ENCODE measurements around the gene NDUFB2. TPM values are rescaled to one million over a fixed set of nuclear protein-coding genes. Genes with fewer than 3 reads are reported as not detected.

The NDUFB2 gene
- total and polyA plus RNA-seq, 2 of the 13 experiments (the other 11 are each of a cell fraction or from before 2014, with no cell fraction given), result 206 to 221 TPM

DNA sequence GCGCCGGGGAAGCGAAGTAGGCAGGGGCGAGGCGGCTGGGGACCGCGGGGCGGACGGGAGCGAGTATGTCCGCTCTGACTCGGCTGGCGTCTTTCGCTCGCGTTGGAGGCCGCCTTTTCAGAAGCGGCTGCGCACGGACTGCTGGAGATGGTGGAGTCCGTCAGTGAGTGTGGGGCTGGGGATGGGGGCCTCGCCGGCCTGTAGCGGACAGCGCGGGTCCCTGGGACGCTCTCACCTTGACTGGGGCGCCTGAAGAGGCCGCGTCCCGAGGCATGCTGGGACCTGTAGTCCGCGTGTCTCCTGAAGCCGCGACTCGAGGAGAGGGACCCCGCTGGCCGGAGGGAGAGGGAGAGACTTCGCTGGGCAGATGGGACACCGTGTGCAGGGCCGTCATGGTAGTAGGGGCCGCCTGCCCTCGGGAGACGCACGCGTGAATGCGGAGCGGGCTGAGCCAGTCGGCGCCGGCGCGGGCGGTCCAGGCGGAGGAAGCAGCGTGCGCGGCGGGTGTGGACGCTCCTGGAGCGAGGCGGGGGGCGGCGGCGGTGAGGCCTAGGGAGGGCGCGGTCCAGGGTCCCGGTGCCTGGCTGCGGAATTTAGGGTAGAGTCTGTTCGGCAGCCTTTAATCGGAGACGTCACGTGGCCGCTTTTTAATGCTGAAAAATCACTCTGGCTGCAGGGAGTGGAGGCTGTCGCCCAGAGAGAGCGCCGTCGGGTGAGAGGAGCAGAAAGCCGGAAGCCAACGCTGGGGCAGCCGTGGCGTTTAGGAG, at the start of gene NDUFB2 (continued):
- TF ChIP-seq, protein P1, sequence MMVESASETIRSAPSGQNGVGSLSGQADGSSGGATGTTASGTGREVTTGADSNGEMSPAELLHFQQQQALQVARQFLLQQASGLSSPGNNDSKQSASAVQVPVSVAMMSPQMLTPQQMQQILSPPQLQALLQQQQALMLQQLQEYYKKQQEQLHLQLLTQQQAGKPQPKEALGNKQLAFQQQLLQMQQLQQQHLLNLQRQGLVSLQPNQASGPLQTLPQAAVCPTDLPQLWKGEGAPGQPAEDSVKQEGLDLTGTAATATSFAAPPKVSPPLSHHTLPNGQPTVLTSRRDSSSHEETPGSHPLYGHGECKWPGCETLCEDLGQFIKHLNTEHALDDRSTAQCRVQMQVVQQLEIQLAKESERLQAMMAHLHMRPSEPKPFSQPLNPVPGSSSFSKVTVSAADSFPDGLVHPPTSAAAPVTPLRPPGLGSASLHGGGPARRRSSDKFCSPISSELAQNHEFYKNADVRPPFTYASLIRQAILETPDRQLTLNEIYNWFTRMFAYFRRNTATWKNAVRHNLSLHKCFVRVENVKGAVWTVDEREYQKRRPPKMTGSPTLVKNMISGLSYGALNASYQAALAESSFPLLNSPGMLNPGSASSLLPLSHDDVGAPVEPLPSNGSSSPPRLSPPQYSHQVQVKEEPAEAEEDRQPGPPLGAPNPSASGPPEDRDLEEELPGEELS (CRISPR knock-in tag; IDR thresholded peaks at IDR 0.05), result peak; percentile 47; the same call in 1 of the 2 replicates
- TF ChIP-seq ZNF589 (CRISPR knock-in tag; conservative IDR thresholded peaks at IDR 0.05) (peak; percentile 89), ZNF205 (CRISPR knock-in tag; IDR thresholded peaks at IDR 0.05) (peak; percentile 88), PHF5A (CRISPR knock-in tag; IDR thresholded peaks at IDR 0.05; ENCODE audit: low read depth, unreplicated experiment) (peak; percentile 58), ZNF607 (CRISPR knock-in tag; IDR thresholded peaks at IDR 0.05; ENCODE audit: borderline replicate concordance) (peak; percentile 79; the same call in 1 of the 2 replicates), FOSL2 (CRISPR knock-in tag; IDR thresholded peaks at IDR 0.05) (peak; percentile 46), RXRB (CRISPR knock-in tag; IDR thresholded peaks at IDR 0.05; ENCODE audit: borderline replicate concordance) (peak; percentile 36), TCF7L2 (IDR thresholded peaks at IDR 0.05; ENCODE audit: low read depth, low read length) (no peak), ZFP41 (CRISPR knock-in tag; IDR thresholded peaks at IDR 0.05; ENCODE audit: borderline replicate concordance) (no peak), NFE2 (CRISPR knock-in tag; IDR thresholded peaks at IDR 0.05) (no peak), ZMYM4 (CRISPR knock-in tag; IDR thresholded peaks at IDR 0.05) (peak; percentile 46; the same call in 1 of the 2 replicates), PPARG (CRISPR knock-in tag; conservative IDR thresholded peaks at IDR 0.05) (no peak; the same call in 1 of the 2 replicates)
- TF ChIP-seq, protein P2, sequence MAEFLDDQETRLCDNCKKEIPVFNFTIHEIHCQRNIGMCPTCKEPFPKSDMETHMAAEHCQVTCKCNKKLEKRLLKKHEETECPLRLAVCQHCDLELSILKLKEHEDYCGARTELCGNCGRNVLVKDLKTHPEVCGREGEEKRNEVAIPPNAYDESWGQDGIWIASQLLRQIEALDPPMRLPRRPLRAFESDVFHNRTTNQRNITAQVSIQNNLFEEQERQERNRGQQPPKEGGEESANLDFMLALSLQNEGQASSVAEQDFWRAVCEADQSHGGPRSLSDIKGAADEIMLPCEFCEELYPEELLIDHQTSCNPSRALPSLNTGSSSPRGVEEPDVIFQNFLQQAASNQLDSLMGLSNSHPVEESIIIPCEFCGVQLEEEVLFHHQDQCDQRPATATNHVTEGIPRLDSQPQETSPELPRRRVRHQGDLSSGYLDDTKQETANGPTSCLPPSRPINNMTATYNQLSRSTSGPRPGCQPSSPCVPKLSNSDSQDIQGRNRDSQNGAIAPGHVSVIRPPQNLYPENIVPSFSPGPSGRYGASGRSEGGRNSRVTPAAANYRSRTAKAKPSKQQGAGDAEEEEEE (CRISPR knock-in tag; IDR thresholded peaks at IDR 0.05; ENCODE audit: borderline replicate concordance), result no peak
- TF ChIP-seq, protein P3, sequence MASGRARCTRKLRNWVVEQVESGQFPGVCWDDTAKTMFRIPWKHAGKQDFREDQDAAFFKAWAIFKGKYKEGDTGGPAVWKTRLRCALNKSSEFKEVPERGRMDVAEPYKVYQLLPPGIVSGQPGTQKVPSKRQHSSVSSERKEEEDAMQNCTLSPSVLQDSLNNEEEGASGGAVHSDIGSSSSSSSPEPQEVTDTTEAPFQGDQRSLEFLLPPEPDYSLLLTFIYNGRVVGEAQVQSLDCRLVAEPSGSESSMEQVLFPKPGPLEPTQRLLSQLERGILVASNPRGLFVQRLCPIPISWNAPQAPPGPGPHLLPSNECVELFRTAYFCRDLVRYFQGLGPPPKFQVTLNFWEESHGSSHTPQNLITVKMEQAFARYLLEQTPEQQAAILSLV (CRISPR knock-in tag; IDR thresholded peaks at IDR 0.05; ENCODE audit: borderline replicate concordance), result peak; percentile 52; the same call in 1 of the 2 replicates
- TF ChIP-seq, protein P4, sequence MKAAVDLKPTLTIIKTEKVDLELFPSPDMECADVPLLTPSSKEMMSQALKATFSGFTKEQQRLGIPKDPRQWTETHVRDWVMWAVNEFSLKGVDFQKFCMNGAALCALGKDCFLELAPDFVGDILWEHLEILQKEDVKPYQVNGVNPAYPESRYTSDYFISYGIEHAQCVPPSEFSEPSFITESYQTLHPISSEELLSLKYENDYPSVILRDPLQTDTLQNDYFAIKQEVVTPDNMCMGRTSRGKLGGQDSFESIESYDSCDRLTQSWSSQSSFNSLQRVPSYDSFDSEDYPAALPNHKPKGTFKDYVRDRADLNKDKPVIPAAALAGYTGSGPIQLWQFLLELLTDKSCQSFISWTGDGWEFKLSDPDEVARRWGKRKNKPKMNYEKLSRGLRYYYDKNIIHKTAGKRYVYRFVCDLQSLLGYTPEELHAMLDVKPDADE (CRISPR knock-in tag; IDR thresholded peaks at IDR 0.05), result peak; percentile 61; the same call in 1 of the 2 replicates
- TF ChIP-seq, protein P5, sequence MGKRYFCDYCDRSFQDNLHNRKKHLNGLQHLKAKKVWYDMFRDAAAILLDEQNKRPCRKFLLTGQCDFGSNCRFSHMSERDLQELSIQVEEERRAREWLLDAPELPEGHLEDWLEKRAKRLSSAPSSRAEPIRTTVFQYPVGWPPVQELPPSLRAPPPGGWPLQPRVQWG (CRISPR knock-in tag; IDR thresholded peaks at IDR 0.05; ENCODE audit: borderline replicate concordance, low read depth), result no peak
- TF ChIP-seq, protein P6, sequence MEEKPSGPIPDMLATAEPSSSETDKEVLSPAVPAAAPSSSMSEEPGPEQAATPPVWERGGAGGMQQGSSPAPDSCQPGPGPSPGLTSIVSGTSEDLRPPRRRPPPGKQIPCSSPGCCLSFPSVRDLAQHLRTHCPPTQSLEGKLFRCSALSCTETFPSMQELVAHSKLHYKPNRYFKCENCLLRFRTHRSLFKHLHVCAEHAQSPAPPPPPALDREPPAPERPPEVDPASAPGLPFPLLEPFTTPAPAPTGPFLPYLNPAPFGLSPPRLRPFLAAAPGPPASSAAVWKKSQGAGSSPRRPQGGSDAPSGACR (CRISPR knock-in tag; IDR thresholded peaks at IDR 0.05), result no peak
- TF ChIP-seq, protein P7, sequence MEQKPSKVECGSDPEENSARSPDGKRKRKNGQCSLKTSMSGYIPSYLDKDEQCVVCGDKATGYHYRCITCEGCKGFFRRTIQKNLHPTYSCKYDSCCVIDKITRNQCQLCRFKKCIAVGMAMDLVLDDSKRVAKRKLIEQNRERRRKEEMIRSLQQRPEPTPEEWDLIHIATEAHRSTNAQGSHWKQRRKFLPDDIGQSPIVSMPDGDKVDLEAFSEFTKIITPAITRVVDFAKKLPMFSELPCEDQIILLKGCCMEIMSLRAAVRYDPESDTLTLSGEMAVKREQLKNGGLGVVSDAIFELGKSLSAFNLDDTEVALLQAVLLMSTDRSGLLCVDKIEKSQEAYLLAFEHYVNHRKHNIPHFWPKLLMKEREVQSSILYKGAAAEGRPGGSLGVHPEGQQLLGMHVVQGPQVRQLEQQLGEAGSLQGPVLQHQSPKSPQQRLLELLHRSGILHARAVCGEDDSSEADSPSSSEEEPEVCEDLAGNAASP (CRISPR knock-in tag; IDR thresholded peaks at IDR 0.05; ENCODE audit: borderline replicate concordance), result peak; percentile 29; the same call in 1 of the 2 replicates
